GM12872 (cell line): Measurements from ENCODE around the gene FLNA.

Source experiments
- CTCF ChIP-seq: IDR thresholded peaks from 3 replicates; pipeline ENCODE4 v1.5.1; 2011; ENCODE audit warnings: low read depth, mild to moderate bottlenecking, low read length, moderate library complexity; ENCODE audit not compliant: insufficient read depth

The FLNA gene

DNA sequence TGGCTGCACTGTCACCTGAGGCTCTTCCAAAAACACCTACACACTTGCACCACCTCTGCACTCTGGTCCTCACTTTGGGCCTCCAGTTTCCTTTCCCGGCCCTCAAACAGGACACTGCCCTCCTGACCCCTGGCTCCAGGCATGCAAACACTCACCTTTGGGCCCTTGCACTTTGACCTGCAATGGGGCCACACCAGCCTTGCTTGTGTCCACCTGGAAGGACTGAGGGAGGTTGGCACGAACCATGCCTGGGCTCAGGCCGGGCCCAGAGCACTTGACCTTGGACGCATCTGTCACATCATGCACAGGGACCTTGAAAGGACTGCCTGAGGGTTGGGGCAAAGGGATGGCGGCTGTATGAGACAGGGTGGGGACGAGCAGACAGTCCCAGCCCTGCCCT is 15.6 kb downstream of the FLNA start:
- TF ChIP-seq CTCF = no peak

GRCh38 chrX:154358011-154358410 is 16.4 kb downstream of the FLNA start:
- TF ChIP-seq CTCF = no peak

- no peak for TF ChIP-seq CTCF
Measured at GRCh38 chrX:154357205-154357604, 17.2 kb downstream of the FLNA start.

DNA sequence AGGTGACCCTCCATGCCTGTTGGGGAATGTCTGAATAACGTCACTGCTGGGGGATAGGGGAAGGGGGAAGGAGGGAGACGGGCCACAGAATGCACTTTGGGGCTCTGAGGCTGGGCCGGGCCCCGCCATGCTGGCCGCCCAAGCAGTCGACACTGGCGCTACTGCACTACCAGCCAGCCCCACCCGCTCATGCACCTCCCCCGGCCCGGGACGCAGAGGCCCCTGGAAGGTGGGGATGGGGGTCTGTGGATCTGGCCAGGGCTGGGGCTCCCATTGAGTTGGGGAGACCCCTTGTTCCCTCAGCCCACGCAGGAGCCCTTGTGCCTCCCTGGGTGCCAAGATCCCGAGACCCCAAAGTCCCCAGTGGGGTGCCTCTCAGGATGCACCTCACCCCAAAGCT is 17.8 kb downstream of the FLNA start:
- TF ChIP-seq CTCF = no peak

GRCh38 chrX:154355776-154356140 is 18.7 kb downstream of the FLNA start:
- no peak for TF ChIP-seq CTCF

- no peak for TF ChIP-seq CTCF
Measured at GRCh38 chrX:154355094-154355775, 19.2 kb downstream of the FLNA start.

DNA sequence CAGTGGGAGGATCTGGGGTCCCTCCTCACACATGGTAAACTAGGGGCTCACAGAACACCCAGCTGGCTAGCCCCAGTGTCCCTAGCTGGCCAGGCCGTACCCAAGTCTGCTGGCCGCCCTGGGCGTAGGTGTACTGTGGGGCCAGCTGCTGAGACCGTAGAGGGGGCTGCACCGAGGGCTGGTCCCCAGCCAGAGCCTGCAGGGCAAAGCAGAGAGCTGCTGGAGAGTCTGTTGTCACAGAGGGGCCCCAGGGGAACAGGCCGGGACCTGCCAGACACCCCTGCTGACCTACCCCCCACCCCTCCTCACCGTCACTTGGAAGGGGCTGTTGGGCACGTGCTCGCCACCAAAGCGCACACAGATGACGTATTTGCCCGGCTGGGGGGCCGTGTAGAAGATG is 19.9 kb downstream of the FLNA start:
- TF ChIP-seq CTCF = no peak

- no peak for TF ChIP-seq CTCF
Measured at GRCh38 chrX:154354013-154354412, 20.4 kb downstream of the FLNA start.
